HEK293 (cell line): ENCODE results near the gene AKR7A2.

ENCODE experiments used
- CTCF ChIA-PET: fragments of 350-600 bp; formaldehyde crosslinking; extraction: SDS; loops from one replicate; lab custom pipeline; 2021; ENCODE audit warnings: antibody characterized with exemption; lab: Yijun Ruan, JAX
- POLR2A ChIA-PET: fragments of 300-600 bp; formaldehyde crosslinking; extraction: SDS; loops from one replicate; lab custom pipeline; 2020; ENCODE audit warnings: antibody characterized with exemption, inconsistent platforms; lab: Yijun Ruan, JAX
- H3K27ac ChIP-seq: fragments of 200-500 bp; sonication (Bioruptor generic); 2 replicates; pipeline ENCODE4 v1.5.1; 2014; ENCODE audit warnings: low read depth, low read length, control low read depth, inconsistent platforms; ENCODE audit errors: extremely low read depth
- H3K36me3 ChIP-seq, 2 experiments: fragments of 200-500 bp in 1 of 2; sonication (Bioruptor generic) in 1 of 2; 1 replicate in 1 of 2; 2 replicates in 1 of 2; pipeline ENCODE4 v1.5.1; 2014 to 2017; ENCODE audit warnings: inconsistent platforms in 2 of 2, low read length in 2 of 2; ENCODE audit not compliant: control insufficient read depth in 2 of 2, insufficient read depth in 1 of 2
- H3K4me1 ChIP-seq: fragments of 200-500 bp; sonication (Bioruptor generic); 2 replicates; pipeline ENCODE4 v1.5.1; 2014; ENCODE audit warnings: mild to moderate bottlenecking, low read length, inconsistent platforms; ENCODE audit not compliant: control insufficient read depth, insufficient read depth
- H3K4me3 ChIP-seq: 2 replicates; pipeline ENCODE4 v1.5.1; 2011; ENCODE audit warnings: low read depth, mild to moderate bottlenecking, control low read depth, low read length, moderate library complexity
- H3K9me3 ChIP-seq: fragments of 200-500 bp; sonication (Bioruptor generic); 2 replicates; pipeline ENCODE4 v1.5.1; 2014; ENCODE audit warnings: low read depth, low read length, inconsistent platforms; ENCODE audit not compliant: control insufficient read depth, insufficient read depth
- EGR2 ChIP-seq: fragments of 450-650 bp; formaldehyde crosslinking; IDR thresholded peaks from 2 replicates; pipeline ENCODE4 v1.5.1; 2016; ENCODE audit warnings: low read depth, missing biosample characterization, missing genetic modification characterization
- GLIS1 ChIP-seq: fragments of 450-650 bp; formaldehyde crosslinking; IDR thresholded peaks from 2 replicates; pipeline ENCODE4 v1.5.1; 2016; ENCODE audit warnings: missing biosample characterization, missing genetic modification characterization
- HIC1 ChIP-seq: fragments of 450-650 bp; formaldehyde crosslinking; IDR thresholded peaks from 2 replicates; pipeline ENCODE4 v1.5.1; 2016; ENCODE audit warnings: missing biosample characterization, missing genetic modification characterization
- PRDM1 ChIP-seq: fragments of 450-650 bp; formaldehyde crosslinking; IDR thresholded peaks from 2 replicates; pipeline ENCODE4; 2016; ENCODE audit warnings: missing biosample characterization, missing genetic modification characterization
- SP7 ChIP-seq: fragments of 450-650 bp; formaldehyde crosslinking; IDR thresholded peaks from 2 replicates; pipeline ENCODE4 v1.5.1; 2016; ENCODE audit warnings: missing biosample characterization, missing genetic modification characterization
- YY1 ChIP-seq: fragments of 450-650 bp; formaldehyde crosslinking; IDR thresholded peaks from 2 replicates; pipeline ENCODE4 v1.5.1; 2018; ENCODE audit warnings: missing biosample characterization, missing genetic modification characterization
- ZBTB48 ChIP-seq: fragments of 450-650 bp; formaldehyde crosslinking; IDR thresholded peaks from 2 replicates; pipeline ENCODE4 v1.5.1; 2016; ENCODE audit warnings: missing biosample characterization, missing genetic modification characterization
- ZBTB8A ChIP-seq: fragments of 450-650 bp; formaldehyde crosslinking; IDR thresholded peaks from 2 replicates; pipeline ENCODE4 v1.5.1; 2016; ENCODE audit warnings: missing biosample characterization, missing genetic modification characterization
- ZIC2 ChIP-seq: fragments of 450-650 bp; formaldehyde crosslinking; IDR thresholded peaks from 2 replicates; pipeline ENCODE4 v1.5.1; 2016; ENCODE audit warnings: missing biosample characterization, missing genetic modification characterization
- ZNF114 ChIP-seq: fragments of 450-650 bp; formaldehyde crosslinking; IDR thresholded peaks from 2 replicates; pipeline ENCODE4 v1.5.0; 2017; ENCODE audit warnings: missing biosample characterization, missing genetic modification characterization
- ZNF223 ChIP-seq: fragments of 450-650 bp; formaldehyde crosslinking; IDR thresholded peaks from 2 replicates; pipeline ENCODE4 v1.5.1; 2016; ENCODE audit warnings: missing biosample characterization, missing genetic modification characterization
- ZNF394 ChIP-seq: fragments of 450-650 bp; formaldehyde crosslinking; IDR thresholded peaks from 2 replicates; pipeline ENCODE4 v1.5.1; 2016; ENCODE audit warnings: missing biosample characterization, missing genetic modification characterization, mild to moderate bottlenecking, moderate library complexity, borderline replicate concordance
- ZNF510 ChIP-seq: fragments of 450-650 bp; formaldehyde crosslinking; IDR thresholded peaks from 2 replicates; pipeline ENCODE4 v1.5.1; 2018; ENCODE audit warnings: mild to moderate bottlenecking, missing genetic modification characterization, missing biosample characterization; ENCODE audit not compliant: insufficient replicate concordance
- ZNF513 ChIP-seq: fragments of 450-650 bp; IDR thresholded peaks from 2 replicates; pipeline ENCODE4 v1.5.1; 2018; ENCODE audit warnings: missing biosample characterization, missing genetic modification characterization
- ZNF514 ChIP-seq: fragments of 450-650 bp; formaldehyde crosslinking; IDR thresholded peaks from 2 replicates; pipeline ENCODE4 v1.5.1; 2016; ENCODE audit warnings: missing biosample characterization, missing genetic modification characterization
- ZNF580 ChIP-seq: fragments of 450-650 bp; formaldehyde crosslinking; IDR thresholded peaks from 2 replicates; pipeline ENCODE4 v1.5.1; 2016; ENCODE audit warnings: missing biosample characterization, missing genetic modification characterization

Gene AKR7A2

GRCh38 chr1:19357299-19357986 is 45.5 kb upstream of the AKR7A2 start:
- CTCF ChIA-PET = no interaction called here
- peaks cover 0 to 58% of the 10 kb centered on the region in 2 experiments; a peak in 2 of 3 replicates for H3K36me3 ChIP-seq
- H3K9me3 ChIP-seq = no peaks in the 10 kb centered on the region
- no peak for TF ChIP-seq ZNF394 (tag by site-specific recombination)
- TF ChIP-seq ZNF514 (tag by site-specific recombination) = no peak
- TF ChIP-seq HIC1 (tag by site-specific recombination) = no peak
- no peak for TF ChIP-seq ZNF513 (tag by site-specific recombination)
- POLR2A ChIA-PET = no interaction called here
- H3K4me1 ChIP-seq = no peaks in the 10 kb centered on the region
- no peak overlapping the region for H3K27ac ChIP-seq
- H3K4me3 ChIP-seq = no peak overlapping the region

GRCh38 chr1:19356266-19356665 is 44.3 kb upstream of the AKR7A2 start:
- ChIA-PET CTCF (interaction anchor here (0.9 kb wide), 1 partner anchor 85 kb away, joined by 4 read pairs; no protein-coding TSS in a partner anchor), POLR2A (interaction anchor here (1.0 kb wide), 1 partner anchor 26 kb away, joined by 3 read pairs; no protein-coding TSS in a partner anchor)
- H3K9me3 ChIP-seq = no peaks in the 10 kb centered on the region
- no peak overlapping the region for H3K27ac ChIP-seq
- H3K4me3 ChIP-seq = no peak overlapping the region
- H3K4me1 ChIP-seq = no peaks in the 10 kb centered on the region
- TF ChIP-seq YY1 (tag by site-specific recombination) (no peak), GLIS1 (0 out of 2 replicates have a peak, but pooled peaks have one; percentile 17), ZIC2 (peak; percentile 56)
- H3K36me3 ChIP-seq = peaks cover 0 to 69% of the 10 kb centered on the region in 2 experiments; a peak in 2 of 3 replicates

GRCh38 chr1:19354531-19354981 is 42.6 kb upstream of the AKR7A2 start:
- peak; percentile 86 for TF ChIP-seq GLIS1
- no peak for TF ChIP-seq EGR2 (tag by site-specific recombination)
- no peak for TF ChIP-seq ZNF580
- TF ChIP-seq ZBTB8A (tag by site-specific recombination) = no peak
- no peak for TF ChIP-seq SP7 (tag by site-specific recombination)
- no peak for TF ChIP-seq ZNF510 (tag by site-specific recombination)
- no peak for TF ChIP-seq ZNF114 (tag by site-specific recombination)
- TF ChIP-seq ZIC2 = peak; percentile 19; the same call in 1 of the 2 replicates
- no peak for TF ChIP-seq YY1 (tag by site-specific recombination)
- no peak for TF ChIP-seq PRDM1 (tag by site-specific recombination)
- no peak for TF ChIP-seq ZBTB48
- TF ChIP-seq ZNF223 (tag by site-specific recombination) = no peak
- TF ChIP-seq ZNF514 (tag by site-specific recombination) = no peak
- Histone ChIP-seq H3K36me3 (peaks cover 0 to 79% of the 10 kb centered on the region in 2 experiments; a peak in 2 of 3 replicates), H3K4me1 (no peaks in the 10 kb centered on the region), H3K27ac (no peak overlapping the region), H3K4me3 (no peak overlapping the region), H3K9me3 (no peaks in the 10 kb centered on the region)
- CTCF ChIA-PET = interaction anchor here (0.8 to 2.0 kb wide), 5 partner anchors 10 to 307 kb away, joined by 3 to 7 read pairs (median 3); no protein-coding TSS in a partner anchor
- POLR2A ChIA-PET = no interaction called here
